T-helper 17 cell (primary cell): ENCODE measurements around the gene MEPE. TPM values are rescaled to one million over a fixed set of nuclear protein-coding genes. Genes with fewer than 3 reads are reported as not detected.

Experiments
- ATAC-seq: fragments of 150-1000 bp; cut with Tn5 transposase; 2 replicates; pipeline ENCODE4 v1.10.0; 2021; ENCODE audit warnings: mild to moderate bottlenecking, moderate library complexity
- DNase-seq, 3 donors: peaks; one replicate each; pipeline versions ENCODE4 v3.0.0 to v3.0.0-alpha.2; 2020 to 2021
- H3K9me3 ChIP-seq: one replicate; pipeline ENCODE4 v1.7.0; 2013; ENCODE audit warnings: low read length, mild to moderate bottlenecking; ENCODE audit not compliant: control insufficient read depth, poor library complexity, severe bottlenecking
- H3K27ac Mint-ChIP-seq: one replicate; pipeline ENCODE4 v1.8.0; 2022; ENCODE audit warnings: mild to moderate bottlenecking, moderate library complexity, mixed read lengths
- H3K27me3 Mint-ChIP-seq: one replicate; pipeline ENCODE4 v1.8.0; 2022; ENCODE audit warnings: mixed read lengths
- H3K36me3 Mint-ChIP-seq: one replicate; pipeline ENCODE4 v1.8.0; 2022; ENCODE audit warnings: low read depth, mixed read lengths
- H3K4me1 Mint-ChIP-seq: one replicate; pipeline ENCODE4 v1.8.0; 2022; ENCODE audit warnings: mild to moderate bottlenecking, mixed read lengths
- H3K4me3 Mint-ChIP-seq: one replicate; pipeline ENCODE4 v1.8.0; 2022; ENCODE audit warnings: mild to moderate bottlenecking, moderate library complexity, mixed read lengths
- total RNA-seq, 4 donors: library from RNA in 2 of 4; stranded (reverse) in 2 of 4; gene quantifications; one replicate each; pipeline ENCODE4 v1.2.3 and lab custom pipeline; 2022 to 2026

MEPE gene
- not detected for total RNA-seq
- 0 reads per million in 2 donors for total RNA-seq (lab: John Stamatoyannopoulos, UW)

DNA sequence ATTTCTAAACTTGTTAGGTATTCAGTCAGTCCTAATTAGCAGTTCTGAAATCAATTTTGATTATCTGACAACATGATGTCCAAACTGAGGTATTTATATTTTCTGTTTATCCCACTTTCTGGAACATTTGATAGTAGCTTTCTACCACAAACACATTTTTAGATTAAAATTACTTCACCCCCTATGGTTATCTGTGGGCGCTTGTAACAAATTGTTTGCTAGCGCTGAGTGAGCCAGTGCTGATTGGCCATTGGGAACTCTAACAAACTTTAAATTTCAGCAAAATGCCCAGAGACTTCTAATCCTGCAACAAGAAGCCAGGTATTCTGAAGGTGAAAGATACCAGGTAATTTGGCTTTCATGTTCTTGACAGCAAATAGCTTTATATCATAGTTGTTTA, at the start of gene MEPE:
Gene MEPE (plus strand): TSS at position 301 of the 400 bp plus-strand sequence. CDS start 1,746 bp downstream, outside the sequence.
- H3K27me3 Mint-ChIP-seq: peaks cover 50% of the 10 kb centered on the region
- H3K4me3 Mint-ChIP-seq: no peak within 1 kb of the TSS

DNA sequence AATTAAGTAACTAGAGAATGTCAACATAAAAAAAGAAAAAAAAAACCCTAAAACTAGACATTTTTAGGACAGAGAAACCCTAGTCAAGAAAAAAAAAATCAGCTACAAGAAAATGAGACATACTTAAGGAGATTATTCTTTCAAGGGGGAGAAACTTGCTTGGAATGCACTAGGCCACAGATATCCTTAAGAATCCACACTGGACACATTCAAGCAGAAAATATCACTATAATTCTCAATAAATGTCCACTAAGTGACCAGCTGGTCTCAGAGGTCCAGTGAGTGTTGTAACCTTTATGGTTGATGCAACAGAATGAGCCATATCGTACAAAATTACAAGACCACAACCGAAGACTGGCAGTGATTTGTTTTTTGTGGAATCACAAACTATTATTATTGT, 49.0 kb upstream of the MEPE start:
- DNase-seq (no peak), ATAC-seq (no peak)
- H3K9me3 ChIP-seq: no peaks in the 10 kb centered on the region
- no peaks in the 10 kb centered on the region for H3K4me1 Mint-ChIP-seq
- peaks cover 5% of the 10 kb centered on the region for H3K27me3 Mint-ChIP-seq
- H3K36me3 Mint-ChIP-seq: no peaks in the 10 kb centered on the region
- H3K27ac Mint-ChIP-seq: no peak overlapping the region
- no peak overlapping the region for H3K4me3 Mint-ChIP-seq

More for the DNA sequence above, at the start of gene MEPE:
- no peaks in the 10 kb centered on the region for H3K9me3 ChIP-seq
- Mint-ChIP-seq H3K4me1 (no peaks in the 10 kb centered on the region), H3K27ac (no peak within 1 kb of the TSS), H3K36me3 (no peaks in the 10 kb centered on the region)
- DNase-seq: no peak
- no peak for ATAC-seq

DNA sequence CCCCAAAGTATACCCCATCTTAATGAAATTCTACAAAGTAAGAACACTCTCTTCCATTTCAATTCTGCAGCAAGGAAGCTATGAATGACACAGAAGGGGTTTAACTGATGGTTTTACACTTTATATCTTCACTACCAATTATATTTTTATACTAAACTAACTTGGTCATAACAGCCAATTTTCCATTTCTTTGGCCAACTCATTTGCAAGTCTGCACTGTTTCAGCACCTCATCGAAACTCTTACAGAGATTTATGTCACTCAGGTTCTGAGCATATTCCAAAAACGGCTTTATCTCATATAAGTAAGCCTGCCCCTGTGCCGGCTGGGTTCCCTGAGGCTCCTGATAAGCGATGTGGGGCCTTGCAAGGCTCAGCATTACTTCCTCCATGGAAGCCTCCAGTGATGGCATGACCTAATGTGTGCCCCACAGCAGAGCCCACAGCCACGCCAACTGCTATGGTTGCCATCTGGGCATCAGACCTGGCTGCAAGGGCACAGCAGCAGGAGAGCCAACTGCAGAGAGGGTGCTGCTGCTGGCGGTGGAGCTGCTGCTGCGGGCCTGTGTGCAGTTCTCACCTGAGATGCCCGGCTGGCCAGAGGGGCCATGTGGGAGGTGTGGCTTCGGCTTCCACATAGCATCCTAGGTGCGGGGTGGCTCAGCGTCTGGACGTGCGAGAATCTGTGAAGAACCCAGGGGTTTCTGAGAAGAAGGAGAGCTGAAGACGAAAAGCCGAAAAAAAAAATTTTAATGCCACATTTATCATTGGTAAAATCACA, 46.8 kb upstream of the MEPE start:
- peaks cover 5% of the 10 kb centered on the region for H3K27me3 Mint-ChIP-seq
- no peak for ATAC-seq

DNA sequence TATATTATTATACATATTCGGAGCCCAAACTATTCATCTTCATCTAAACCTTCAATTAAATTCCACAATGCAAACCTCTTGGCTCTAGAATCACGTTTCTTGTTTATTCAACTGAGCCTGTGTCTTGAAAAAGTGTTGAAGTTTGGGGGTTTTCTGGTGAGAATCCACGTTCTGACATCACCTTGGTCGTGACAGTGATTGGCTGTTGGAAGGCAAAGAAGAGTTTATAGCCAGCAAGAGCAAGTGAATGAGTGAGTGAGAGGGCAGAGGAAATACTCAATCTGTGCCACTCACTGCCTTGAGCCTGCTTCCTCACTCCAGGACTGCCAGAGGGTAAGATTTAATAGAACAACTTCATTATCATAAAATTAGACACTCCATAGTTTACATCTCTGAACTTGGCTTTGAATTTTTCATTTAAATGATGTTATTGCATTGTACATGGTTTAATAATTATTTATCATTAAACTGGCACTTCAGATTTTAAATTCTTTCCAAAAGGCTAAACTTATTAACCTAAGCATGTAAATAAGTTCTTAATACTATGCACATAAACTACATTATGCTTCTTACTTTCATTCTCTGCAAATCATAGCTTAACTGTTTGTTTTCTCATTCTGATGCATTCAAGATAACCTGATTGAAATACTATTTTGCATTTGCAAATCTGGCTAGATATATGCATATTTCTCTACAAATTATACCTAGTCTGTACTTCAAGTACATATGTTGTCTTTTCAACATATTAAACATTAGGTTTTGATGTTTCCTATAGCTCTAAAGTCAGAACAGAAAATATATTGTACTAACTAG, 33.3 kb upstream of the MEPE start, which contains the start of gene IBSP:
Gene IBSP (plus strand): TSS at position 254 of the 813 bp plus-strand sequence. CDS start 2,808 bp downstream, outside the sequence.
- no peak for ATAC-seq
- no peaks in the 10 kb centered on the region for H3K27me3 Mint-ChIP-seq
- DNase-seq: no peak

More for the DNA sequence above, 46.8 kb upstream of the MEPE start:
- H3K36me3 Mint-ChIP-seq: no peaks in the 10 kb centered on the region
- H3K27ac Mint-ChIP-seq: no peak overlapping the region
- H3K9me3 ChIP-seq: no peaks in the 10 kb centered on the region
- DNase-seq: no peak
- no peak overlapping the region for H3K4me3 Mint-ChIP-seq
- no peaks in the 10 kb centered on the region for H3K4me1 Mint-ChIP-seq

GRCh38 chr4:87802858-87803257, 29.9 kb upstream of the MEPE start:
- no peaks in the 10 kb centered on the region for H3K4me1 Mint-ChIP-seq
- ATAC-seq: no peak
- no peak overlapping the region for H3K27ac Mint-ChIP-seq
- H3K36me3 Mint-ChIP-seq: no peaks in the 10 kb centered on the region
- DNase-seq: no peak
- H3K27me3 Mint-ChIP-seq: no peaks in the 10 kb centered on the region
- no peaks in the 10 kb centered on the region for H3K9me3 ChIP-seq
- no peak overlapping the region for H3K4me3 Mint-ChIP-seq

More for the DNA sequence above, 33.3 kb upstream of the MEPE start, which contains the start of gene IBSP:
- no peak within 1 kb of the TSS for H3K4me3 Mint-ChIP-seq
- no peak within 1 kb of the TSS for H3K27ac Mint-ChIP-seq
- H3K9me3 ChIP-seq: no peaks in the 10 kb centered on the region
- no peaks in the 10 kb centered on the region for H3K4me1 Mint-ChIP-seq
- H3K36me3 Mint-ChIP-seq: no peaks in the 10 kb centered on the region

DNA sequence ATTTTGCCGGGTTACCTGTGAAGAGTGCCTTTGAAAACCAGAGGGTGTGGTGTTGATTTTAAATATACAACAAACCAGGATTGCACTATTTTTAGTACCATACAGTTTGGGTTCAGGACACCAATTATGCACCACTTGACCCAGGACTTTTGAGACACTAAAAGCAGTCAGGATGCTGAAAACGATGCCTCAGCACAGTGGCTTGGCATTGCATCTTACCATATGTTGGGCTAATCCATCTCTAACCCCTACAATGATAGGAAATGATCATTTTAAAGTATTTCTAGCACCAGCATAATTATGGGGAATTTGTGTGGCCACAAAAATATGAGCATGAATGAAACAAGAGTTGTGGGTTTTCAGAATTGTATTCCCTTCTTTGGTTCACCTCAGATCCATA, 29.3 kb upstream of the MEPE start:
- ATAC-seq: no peak
- H3K36me3 Mint-ChIP-seq: no peaks in the 10 kb centered on the region
- H3K4me3 Mint-ChIP-seq: no peak overlapping the region
- DNase-seq: no peak
- no peaks in the 10 kb centered on the region for H3K27me3 Mint-ChIP-seq
- H3K4me1 Mint-ChIP-seq: no peaks in the 10 kb centered on the region
- no peaks in the 10 kb centered on the region for H3K9me3 ChIP-seq
- H3K27ac Mint-ChIP-seq: no peak overlapping the region

GRCh38 chr4:87804871-87805270, 27.9 kb upstream of the MEPE start:
- Mint-ChIP-seq H3K36me3 (no peaks in the 10 kb centered on the region), H3K4me3 (no peak overlapping the region), H3K27me3 (no peaks in the 10 kb centered on the region), H3K27ac (no peak overlapping the region), H3K4me1 (no peaks in the 10 kb centered on the region)
- ATAC-seq: no peak
- DNase-seq: no peak
- H3K9me3 ChIP-seq: no peaks in the 10 kb centered on the region

GRCh38 chr4:87805971-87806370, 26.8 kb upstream of the MEPE start:
- no peak overlapping the region for H3K27ac Mint-ChIP-seq
- H3K4me3 Mint-ChIP-seq: no peak overlapping the region
- no peaks in the 10 kb centered on the region for H3K36me3 Mint-ChIP-seq
- no peaks in the 10 kb centered on the region for H3K4me1 Mint-ChIP-seq
- H3K9me3 ChIP-seq: no peaks in the 10 kb centered on the region
- DNase-seq (no peak), ATAC-seq (no peak)
- no peaks in the 10 kb centered on the region for H3K27me3 Mint-ChIP-seq

- H3K9me3 ChIP-seq: no peaks in the 10 kb centered on the region
- Mint-ChIP-seq H3K36me3 (no peaks in the 10 kb centered on the region), H3K27me3 (no peaks in the 10 kb centered on the region), H3K27ac (no peak overlapping the region), H3K4me3 (no peak overlapping the region), H3K4me1 (no peaks in the 10 kb centered on the region)
- DNase-seq (no peak), ATAC-seq (no peak)
These were observed 26.2 kb upstream of the MEPE start for GRCh38 chr4:87806520-87806919.

GRCh38 chr4:87807402-87807801, 25.4 kb upstream of the MEPE start:
- H3K9me3 ChIP-seq: no peaks in the 10 kb centered on the region
- Mint-ChIP-seq H3K4me1 (no peaks in the 10 kb centered on the region), H3K4me3 (no peak overlapping the region), H3K27me3 (no peaks in the 10 kb centered on the region), H3K36me3 (no peaks in the 10 kb centered on the region), H3K27ac (no peak overlapping the region)
- ATAC-seq (no peak), DNase-seq (no peak)

DNA sequence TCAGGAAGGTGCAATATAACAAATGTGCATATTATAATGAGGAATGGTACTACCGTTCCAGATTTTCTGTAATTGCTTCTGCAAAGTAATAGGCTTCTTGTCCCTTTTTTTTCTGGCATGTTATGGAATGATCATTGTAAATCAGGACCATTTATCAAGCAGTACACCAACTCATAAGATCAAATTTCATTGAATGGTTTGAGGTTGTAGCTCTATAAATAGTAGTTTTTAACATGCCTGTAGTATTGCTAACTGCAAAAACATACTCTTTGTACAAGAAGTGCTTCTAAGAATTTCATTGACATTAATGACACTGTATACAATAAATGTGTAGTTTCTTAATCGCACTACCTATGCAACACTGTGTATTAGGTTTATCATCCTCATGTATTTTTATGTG, 20.8 kb upstream of the MEPE start:
- Mint-ChIP-seq H3K4me1 (no peaks in the 10 kb centered on the region), H3K27ac (no peak overlapping the region), H3K27me3 (no peaks in the 10 kb centered on the region), H3K4me3 (no peak overlapping the region), H3K36me3 (no peaks in the 10 kb centered on the region)
- ATAC-seq: no peak
- no peaks in the 10 kb centered on the region for H3K9me3 ChIP-seq
- no peak for DNase-seq

GRCh38 chr4:87819281-87819919, 13.4 kb upstream of the MEPE start:
- DNase-seq (no peak), ATAC-seq (no peak)
- H3K9me3 ChIP-seq: no peaks in the 10 kb centered on the region
- no peaks in the 10 kb centered on the region for H3K36me3 Mint-ChIP-seq
- H3K4me3 Mint-ChIP-seq: no peak overlapping the region
- H3K4me1 Mint-ChIP-seq: no peaks in the 10 kb centered on the region
- H3K27me3 Mint-ChIP-seq: peaks cover 43% of the 10 kb centered on the region
- H3K27ac Mint-ChIP-seq: no peak overlapping the region

- H3K27me3 Mint-ChIP-seq: peaks cover 39% of the 10 kb centered on the region
- DNase-seq (no peak), ATAC-seq (no peak)
- no peaks in the 10 kb centered on the region for H3K36me3 Mint-ChIP-seq
- H3K9me3 ChIP-seq: no peaks in the 10 kb centered on the region
- H3K4me1 Mint-ChIP-seq: no peaks in the 10 kb centered on the region
- H3K4me3 Mint-ChIP-seq: no peak overlapping the region
- no peak overlapping the region for H3K27ac Mint-ChIP-seq
These were observed 9.6 kb upstream of the MEPE start for GRCh38 chr4:87823200-87823599.
